Suprapubic skin (tissue), 4 donors: ENCODE results near the gene KCNAB2.

Source experiments
- CTCF ChIP-seq, 2 donors: fragments of 200-600 bp in 1 of 2; fragments of 450-650 bp in 1 of 2; sonication (generic) in 1 of 2; IDR thresholded peaks; one replicate each; pipeline ENCODE4 v1.5.1; 2016 to 2019; ENCODE audit warnings: antibody characterized with exemption in 2 of 2, mild to moderate bottlenecking in 1 of 2, moderate library complexity in 1 of 2
- EP300 ChIP-seq: sonication (generic); formaldehyde crosslinking; IDR thresholded peaks from one replicate; pipeline ENCODE4 v1.6.1; 2017; ENCODE audit warnings: antibody characterized with exemption
- POLR2AphosphoS5 ChIP-seq, 3 donors: sonication (generic); formaldehyde crosslinking; IDR thresholded peaks; one replicate each; pipeline ENCODE4 v1.6.1; 2017; ENCODE audit warnings: antibody characterized with exemption in 3 of 3

GRCh38 chr1:6121021-6121421 lies 75.3 kb downstream of the KCNAB2 start:
- TF ChIP-seq POLR2AphosphoS5 (IDR thresholded peaks at IDR 0.05) (no peak), EP300 (no peak), CTCF (IDR thresholded peaks at IDR 0.05) (no peak)
